Measurements from ENCODE around the gene ADAMTSL4.
A peak's percentile ranks its signal among the peaks of the same experiment; 100 is the strongest.
"Not testable (repeated sequence)": the region's sequence is repeated elsewhere in the genome, so short reads cannot be mapped to it uniquely, and the experiment has no call there.

The ADAMTSL4 gene

GRCh38 chr1:150575518-150576366 lies 26.5 kb downstream of the ADAMTSL4 start:
- Histone ChIP-seq H3K4me2 (peak overlapping the region; percentile 96), H3K9ac (peak overlapping the region; percentile 99), H3K36me3 (peaks cover 71% of the 10 kb centered on the region), H3K9me3 (no peaks in the 10 kb centered on the region), H3K27ac (no peak overlapping the region), H3K27me3 (no peaks in the 10 kb centered on the region), H3K4me3 (peak overlapping the region; percentile 100), H3K4me1 (peaks cover 53% of the 10 kb centered on the region), H4K20me1 (peaks cover 86% of the 10 kb centered on the region)
- peak; percentile 34; the same call in 1 of the 2 replicates for TF ChIP-seq Cebpa-rat (IDR thresholded peaks at IDR 0.05)

GRCh38 chr1:150576367-150576711 lies 27.1 kb downstream of the ADAMTSL4 start:
- no peak; the same call in 1 of the 2 replicates for TF ChIP-seq Cebpa-rat (IDR thresholded peaks at IDR 0.05)
- H3K36me3 ChIP-seq: peaks cover 65% of the 10 kb centered on the region
- H3K27ac ChIP-seq: peak overlapping the region; percentile 99; the same call in 1 of the 2 replicates

GRCh38 chr1:150576794-150577556 lies 27.8 kb downstream of the ADAMTSL4 start:
- Histone ChIP-seq H3K4me3 (peak overlapping the region; percentile 100), H3K9ac (peak overlapping the region; percentile 99), H4K20me1 (peaks cover 73% of the 10 kb centered on the region), H3K4me1 (peaks cover 65% of the 10 kb centered on the region), H3K27ac (peak overlapping the region; percentile 99), H3K27me3 (no peaks in the 10 kb centered on the region), H3K9me3 (no peaks in the 10 kb centered on the region), H3K36me3 (peaks cover 59% of the 10 kb centered on the region), H3K4me2 (peak overlapping the region; percentile 96)
- no peak for TF ChIP-seq Cebpa-rat (IDR thresholded peaks at IDR 0.05)

More at GRCh38 chr1:150576367-150576711, 27.1 kb downstream of the ADAMTSL4 start:
- Histone ChIP-seq H3K27me3 (no peaks in the 10 kb centered on the region), H3K4me3 (peak overlapping the region; percentile 100), H3K9ac (peak overlapping the region; percentile 99), H3K4me1 (peaks cover 58% of the 10 kb centered on the region), H4K20me1 (peaks cover 80% of the 10 kb centered on the region), H3K4me2 (peak overlapping the region; percentile 96), H3K9me3 (no peaks in the 10 kb centered on the region)

- peak overlapping the region; percentile 99 for H3K27ac ChIP-seq
- peak overlapping the region; percentile 96 for H3K4me2 ChIP-seq
- H4K20me1 ChIP-seq: peaks cover 66% of the 10 kb centered on the region
- H3K9me3 ChIP-seq: no peaks in the 10 kb centered on the region
- peak overlapping the region; percentile 99 for H3K9ac ChIP-seq
- H3K4me1 ChIP-seq: peaks cover 72% of the 10 kb centered on the region
- peaks cover 52% of the 10 kb centered on the region for H3K36me3 ChIP-seq
- peak overlapping the region; percentile 100 for H3K4me3 ChIP-seq
- H3K27me3 ChIP-seq: no peaks in the 10 kb centered on the region
- no peak for TF ChIP-seq Cebpa-rat (IDR thresholded peaks at IDR 0.05)
Observed at GRCh38 chr1:150577557-150578271, 28.5 kb downstream of the ADAMTSL4 start.

GRCh38 chr1:150578272-150579109 lies 29.3 kb downstream of the ADAMTSL4 start:
- H3K36me3 ChIP-seq: peaks cover 44% of the 10 kb centered on the region
- peaks cover 58% of the 10 kb centered on the region for H4K20me1 ChIP-seq
- peak overlapping the region; percentile 100 for H3K4me3 ChIP-seq
- TF ChIP-seq Cebpa-rat (IDR thresholded peaks at IDR 0.05): no peak
- H3K4me2 ChIP-seq: peak overlapping the region; percentile 96
- no peaks in the 10 kb centered on the region for H3K9me3 ChIP-seq
- no peaks in the 10 kb centered on the region for H3K27me3 ChIP-seq
- H3K9ac ChIP-seq: peak overlapping the region; percentile 99
- H3K27ac ChIP-seq: peak overlapping the region; percentile 99
- peaks cover 66% of the 10 kb centered on the region for H3K4me1 ChIP-seq

- no peaks in the 10 kb centered on the region for H3K27me3 ChIP-seq
- peaks cover 50% of the 10 kb centered on the region for H4K20me1 ChIP-seq
- peak within 1 kb of the TSS; percentile 99 for H3K27ac ChIP-seq
- H3K36me3 ChIP-seq: peaks cover 36% of the 10 kb centered on the region
- TF ChIP-seq Cebpa-rat (IDR thresholded peaks at IDR 0.05): 0 out of 2 replicates have a peak, but pooled peaks have one; percentile 26
- H3K9me3 ChIP-seq: no peaks in the 10 kb centered on the region
- peak within 1 kb of the TSS; percentile 99 for H3K9ac ChIP-seq
- H3K4me1 ChIP-seq: peaks cover 59% of the 10 kb centered on the region
- peak within 1 kb of the TSS; percentile 100 for H3K4me3 ChIP-seq
- peak within 1 kb of the TSS; percentile 96 for H3K4me2 ChIP-seq
Observed at GRCh38 chr1:150579110-150579944, 30.1 kb downstream of the ADAMTSL4 start, which contains the start of gene MCL1. Gene MCL1 (minus strand): TSS chr1:150579610. CDS start chr1:150579530, 80 bp downstream.

GRCh38 chr1:150579945-150580642 lies 30.9 kb downstream of the ADAMTSL4 start:
- Histone ChIP-seq H3K27ac (peak overlapping the region; percentile 99), H3K27me3 (no peaks in the 10 kb centered on the region), H3K4me3 (peak overlapping the region; percentile 100), H3K9ac (peak overlapping the region; percentile 99), H3K36me3 (peaks cover 28% of the 10 kb centered on the region), H4K20me1 (peaks cover 42% of the 10 kb centered on the region), H3K4me1 (peaks cover 51% of the 10 kb centered on the region), H3K9me3 (no peaks in the 10 kb centered on the region), H3K4me2 (peak overlapping the region; percentile 92)
- no peak for TF ChIP-seq Cebpa-rat (IDR thresholded peaks at IDR 0.05)

GRCh38 chr1:150580966-150581365 lies 31.8 kb downstream of the ADAMTSL4 start:
- H3K9me3 ChIP-seq, H3K27me3 ChIP-seq: not testable (repeated sequence)

GRCh38 chr1:150581437-150581836 lies 32.2 kb downstream of the ADAMTSL4 start:
- Histone ChIP-seq H4K20me1 (peaks cover 29% of the 10 kb centered on the region), H3K4me1 (peaks cover 38% of the 10 kb centered on the region), H3K36me3 (peaks cover 14% of the 10 kb centered on the region)
- H3K4me2 ChIP-seq, H3K9ac ChIP-seq, H3K27me3 ChIP-seq, H3K9me3 ChIP-seq, H3K4me3 ChIP-seq, H3K27ac ChIP-seq: not testable (repeated sequence)

More at GRCh38 chr1:150580966-150581365, 31.8 kb downstream of the ADAMTSL4 start:
- not testable (repeated sequence) for H3K9ac ChIP-seq, H3K4me3 ChIP-seq, H3K4me2 ChIP-seq, H3K27ac ChIP-seq
- H4K20me1 ChIP-seq: peaks cover 34% of the 10 kb centered on the region
- H3K36me3 ChIP-seq: peaks cover 19% of the 10 kb centered on the region
- H3K4me1 ChIP-seq: peaks cover 43% of the 10 kb centered on the region

- H3K4me2 ChIP-seq, H3K4me3 ChIP-seq, H3K36me3 ChIP-seq, H3K27ac ChIP-seq, H3K27me3 ChIP-seq, H3K9me3 ChIP-seq, H3K9ac ChIP-seq: not testable (repeated sequence)
- peaks cover 24% of the 10 kb centered on the region for H4K20me1 ChIP-seq
- H3K4me1 ChIP-seq: peaks cover 33% of the 10 kb centered on the region
Observed at GRCh38 chr1:150581962-150582361, 32.8 kb downstream of the ADAMTSL4 start.

Data from BLaER1 (cell line).